Muscle layer of duodenum (tissue), 2 donors: ENCODE data around the gene TNFAIP6.
"Not testable (repeated sequence)": the region's sequence is repeated elsewhere in the genome, so short reads cannot be mapped to it uniquely, and the experiment has no call there.

Experiments used
- H3K27ac ChIP-seq: one replicate; pipeline ENCODE4 v1.7.0; 2013; ENCODE audit warnings: mild to moderate bottlenecking, low read length
- H3K27me3 ChIP-seq: one replicate; pipeline ENCODE4 v1.7.0; 2013; ENCODE audit warnings: low read depth, mild to moderate bottlenecking, control low read depth, low read length
- H3K36me3 ChIP-seq, 2 donors: one replicate each; pipeline ENCODE4 v1.7.0; 2013; ENCODE audit warnings: low read length in 2 of 2, control low read depth in 1 of 2, mild to moderate bottlenecking in 1 of 2; ENCODE audit not compliant: insufficient read depth in 2 of 2, control insufficient read depth in 1 of 2
- H3K4me1 ChIP-seq, 2 donors: one replicate each; pipeline ENCODE4 v1.7.0; 2013; ENCODE audit warnings: low read length in 2 of 2, mild to moderate bottlenecking in 2 of 2, control low read depth in 1 of 2, moderate library complexity in 1 of 2; ENCODE audit not compliant: insufficient read depth in 2 of 2, control insufficient read depth in 1 of 2
- H3K4me3 ChIP-seq, 2 donors: one replicate each; pipeline ENCODE4 v1.7.0; 2013; ENCODE audit warnings: low read length in 2 of 2, low read depth in 1 of 2, mild to moderate bottlenecking in 1 of 2
- H3K9me3 ChIP-seq, 2 donors: one replicate each; pipeline ENCODE4 v1.7.0; 2013; ENCODE audit warnings: low read length in 2 of 2, control low read depth in 1 of 2, mild to moderate bottlenecking in 1 of 2; ENCODE audit not compliant: control insufficient read depth in 1 of 2
- donor health status: healthy.

TNFAIP6 gene

DNA sequence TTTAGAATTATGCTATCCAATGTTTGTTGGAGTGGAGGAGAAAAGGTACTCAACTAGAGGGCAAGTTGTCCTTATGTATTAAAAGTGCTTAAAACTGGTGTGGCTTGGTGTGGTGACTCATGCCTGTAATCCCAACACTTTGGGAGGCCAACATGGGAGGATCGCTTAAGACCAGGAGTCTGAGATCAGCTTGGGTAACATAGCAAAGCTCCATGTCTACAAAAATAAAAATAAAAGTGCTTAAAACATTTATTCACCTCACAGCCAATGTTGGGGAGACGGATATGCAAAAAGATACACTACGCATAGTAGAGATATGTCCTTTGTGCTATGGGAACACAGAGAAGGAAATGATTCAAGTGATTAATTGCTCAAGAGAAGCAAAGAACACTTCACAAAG, 19.3 kb upstream of the TNFAIP6 start:
- Histone ChIP-seq H3K27me3 (no peaks in the 10 kb centered on the region), H3K9me3 (no peaks in the 10 kb centered on the region), H3K4me1 (no peaks in the 10 kb centered on the region), H3K36me3 (no peaks in the 10 kb centered on the region), H3K4me3 (no peak overlapping the region), H3K27ac (no peak overlapping the region)

DNA sequence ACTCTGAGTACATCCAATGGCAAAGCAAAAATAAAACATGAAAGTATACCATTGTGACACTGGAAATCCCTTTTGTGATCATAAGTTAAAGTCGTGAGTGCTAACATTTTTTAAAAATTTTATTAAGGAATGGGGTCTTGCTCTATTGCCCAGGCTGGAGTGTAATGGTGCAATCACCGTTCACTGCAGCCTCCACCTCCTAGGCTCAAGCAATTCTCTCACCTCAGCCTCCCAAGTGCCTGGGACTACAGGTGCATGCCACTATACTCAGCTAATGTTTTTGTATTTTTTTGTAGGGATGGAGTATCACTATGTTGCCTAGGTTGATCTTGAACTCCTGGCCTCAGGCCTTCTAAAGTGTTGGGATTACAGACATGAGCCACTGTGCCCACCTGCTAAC, 14.3 kb upstream of the TNFAIP6 start:
- Histone ChIP-seq H3K27me3 (no peaks in the 10 kb centered on the region), H3K27ac (no peak overlapping the region), H3K36me3 (no peaks in the 10 kb centered on the region), H3K4me1 (no peaks in the 10 kb centered on the region), H3K9me3 (peaks cover 0 to 8% of the 10 kb centered on the region in 2 donors), H3K4me3 (no peak overlapping the region)

GRCh38 chr2:151344191-151344590, 13.2 kb upstream of the TNFAIP6 start:
- not testable (repeated sequence) for H3K27ac ChIP-seq, H3K9me3 ChIP-seq, H3K4me1 ChIP-seq, H3K4me3 ChIP-seq, H3K27me3 ChIP-seq, H3K36me3 ChIP-seq

DNA sequence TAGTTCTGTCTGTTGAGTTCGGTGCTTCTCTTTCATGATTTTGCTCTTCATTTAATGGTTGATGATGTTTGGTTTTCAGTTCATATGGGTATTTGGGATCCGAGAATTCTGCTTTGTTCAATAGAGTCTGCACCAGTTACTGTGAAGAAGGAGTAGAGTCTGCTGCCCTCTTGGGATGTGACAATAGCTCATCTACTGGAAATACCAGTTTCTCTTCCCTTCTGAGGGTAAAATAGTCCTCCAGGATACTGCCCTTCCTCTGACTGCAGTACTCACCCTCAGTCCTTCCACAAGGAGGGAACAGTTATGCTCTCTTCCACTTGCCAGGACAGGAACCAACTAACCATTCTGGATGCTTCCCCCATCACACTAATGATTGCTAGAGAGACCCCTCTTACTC, 12.5 kb upstream of the TNFAIP6 start:
- Histone ChIP-seq H3K27ac (no peak overlapping the region), H3K9me3 (peaks cover 0 to 8% of the 10 kb centered on the region in 2 donors), H3K36me3 (no peaks in the 10 kb centered on the region), H3K27me3 (no peaks in the 10 kb centered on the region), H3K4me1 (no peaks in the 10 kb centered on the region), H3K4me3 (no peak overlapping the region)

DNA sequence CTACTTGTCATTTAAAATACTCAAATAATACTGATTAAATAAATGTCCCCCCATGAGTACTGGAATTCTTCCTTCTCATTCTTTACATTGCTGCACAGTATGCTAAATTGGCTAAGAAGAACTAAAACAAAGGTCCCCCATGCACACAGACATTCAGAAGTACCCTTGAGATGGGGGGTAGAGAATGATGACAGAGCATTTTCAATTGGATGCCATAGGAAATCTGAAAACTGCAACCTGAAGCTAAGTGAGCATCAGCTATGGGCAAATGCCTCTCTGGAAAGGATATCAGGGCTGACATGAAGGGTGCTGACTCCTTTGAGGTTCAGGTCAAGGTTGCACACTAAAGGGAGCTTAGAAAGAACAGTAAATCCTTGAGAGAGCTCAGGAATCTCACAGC, 10.1 kb upstream of the TNFAIP6 start:
- no peaks in the 10 kb centered on the region for H3K36me3 ChIP-seq
- peaks cover 0 to 8% of the 10 kb centered on the region in 2 donors for H3K9me3 ChIP-seq
- no peaks in the 10 kb centered on the region for H3K4me1 ChIP-seq
- no peak overlapping the region for H3K4me3 ChIP-seq
- H3K27me3 ChIP-seq: no peaks in the 10 kb centered on the region
- no peak overlapping the region for H3K27ac ChIP-seq

GRCh38 chr2:151347906-151348305, 9.5 kb upstream of the TNFAIP6 start:
- Histone ChIP-seq H3K27ac (no peak overlapping the region), H3K4me1 (no peaks in the 10 kb centered on the region), H3K27me3 (no peaks in the 10 kb centered on the region), H3K9me3 (peaks cover 0 to 8% of the 10 kb centered on the region in 2 donors), H3K36me3 (no peaks in the 10 kb centered on the region), H3K4me3 (no peak overlapping the region)

DNA sequence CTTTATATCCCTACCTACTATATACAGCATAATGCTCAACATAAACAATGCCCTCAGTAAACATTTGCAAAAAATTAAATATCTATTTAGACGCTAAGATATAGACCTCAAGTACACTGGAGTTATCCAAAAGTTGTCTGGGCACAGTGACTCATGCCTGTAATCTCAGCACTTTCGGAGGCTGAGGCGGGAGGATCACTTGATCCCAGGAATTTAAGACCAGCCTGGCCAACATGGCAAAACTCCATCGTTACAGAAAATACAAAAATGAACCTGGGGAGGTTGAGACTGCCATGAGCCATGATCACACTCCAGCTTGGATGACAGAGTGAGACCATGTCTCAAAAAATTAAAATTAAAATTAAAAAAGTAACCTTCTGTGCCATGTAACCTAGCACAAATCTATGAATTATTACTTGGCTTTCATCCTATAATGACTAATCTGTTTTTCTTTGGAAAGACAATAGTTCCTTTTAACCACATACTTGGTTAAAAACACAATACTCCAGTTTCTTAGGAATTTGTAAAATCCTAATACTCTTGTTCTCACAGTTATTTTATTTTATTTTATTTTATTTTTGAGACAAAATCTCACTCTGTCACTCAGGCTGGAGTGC, 6.7 kb upstream of the TNFAIP6 start:
- Histone ChIP-seq H3K9me3 (no peaks in the 10 kb centered on the region), H3K27me3 (no peaks in the 10 kb centered on the region), H3K27ac (no peak overlapping the region), H3K4me3 (no peak overlapping the region), H3K36me3 (no peaks in the 10 kb centered on the region), H3K4me1 (no peaks in the 10 kb centered on the region)

DNA sequence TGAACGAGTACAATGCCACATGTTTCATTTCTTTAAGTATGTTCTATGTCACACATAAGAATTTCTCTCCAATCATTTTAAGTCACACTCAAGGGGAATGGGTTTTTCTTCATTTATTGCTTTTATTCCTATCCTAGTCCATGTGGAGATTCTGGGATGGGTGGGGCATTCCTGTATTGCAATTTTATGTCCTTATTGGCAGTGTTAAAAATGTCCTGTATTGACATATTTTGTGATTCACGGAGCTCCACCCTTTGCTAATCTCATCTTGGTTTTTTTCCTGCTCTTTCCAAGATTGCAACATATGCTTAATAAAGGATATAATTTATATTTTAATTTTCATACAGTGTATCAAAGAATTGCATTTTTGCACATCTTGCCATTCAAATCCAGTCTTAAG, 3.4 kb upstream of the TNFAIP6 start:
- Histone ChIP-seq H3K27me3 (no peaks in the 10 kb centered on the region), H3K4me3 (no peak overlapping the region), H3K9me3 (no peaks in the 10 kb centered on the region), H3K36me3 (no peaks in the 10 kb centered on the region), H3K4me1 (no peaks in the 10 kb centered on the region), H3K27ac (no peak overlapping the region)

DNA sequence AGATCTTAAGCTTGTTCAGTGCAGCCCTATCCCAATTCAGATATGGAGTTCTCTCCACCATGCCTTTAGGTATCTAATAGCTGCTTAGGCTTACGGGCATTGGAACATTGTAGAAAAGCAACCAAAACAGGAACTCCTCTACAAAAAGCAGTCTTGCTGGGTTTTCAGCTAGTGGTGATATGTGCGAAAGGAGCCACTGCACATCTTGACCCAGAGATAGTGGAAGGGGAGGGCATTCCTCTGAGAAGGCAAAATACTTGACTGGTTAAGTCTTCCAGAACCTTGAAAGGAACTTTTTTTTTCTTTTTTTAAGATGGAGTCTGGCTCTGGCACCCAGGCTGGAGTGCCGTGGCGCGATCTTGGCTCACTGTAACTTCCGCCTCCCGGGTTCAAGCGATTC, 2.6 kb upstream of the TNFAIP6 start:
- Histone ChIP-seq H3K36me3 (no peaks in the 10 kb centered on the region), H3K27me3 (no peaks in the 10 kb centered on the region), H3K9me3 (no peaks in the 10 kb centered on the region), H3K4me3 (no peak overlapping the region), H3K27ac (no peak overlapping the region), H3K4me1 (no peaks in the 10 kb centered on the region)

DNA sequence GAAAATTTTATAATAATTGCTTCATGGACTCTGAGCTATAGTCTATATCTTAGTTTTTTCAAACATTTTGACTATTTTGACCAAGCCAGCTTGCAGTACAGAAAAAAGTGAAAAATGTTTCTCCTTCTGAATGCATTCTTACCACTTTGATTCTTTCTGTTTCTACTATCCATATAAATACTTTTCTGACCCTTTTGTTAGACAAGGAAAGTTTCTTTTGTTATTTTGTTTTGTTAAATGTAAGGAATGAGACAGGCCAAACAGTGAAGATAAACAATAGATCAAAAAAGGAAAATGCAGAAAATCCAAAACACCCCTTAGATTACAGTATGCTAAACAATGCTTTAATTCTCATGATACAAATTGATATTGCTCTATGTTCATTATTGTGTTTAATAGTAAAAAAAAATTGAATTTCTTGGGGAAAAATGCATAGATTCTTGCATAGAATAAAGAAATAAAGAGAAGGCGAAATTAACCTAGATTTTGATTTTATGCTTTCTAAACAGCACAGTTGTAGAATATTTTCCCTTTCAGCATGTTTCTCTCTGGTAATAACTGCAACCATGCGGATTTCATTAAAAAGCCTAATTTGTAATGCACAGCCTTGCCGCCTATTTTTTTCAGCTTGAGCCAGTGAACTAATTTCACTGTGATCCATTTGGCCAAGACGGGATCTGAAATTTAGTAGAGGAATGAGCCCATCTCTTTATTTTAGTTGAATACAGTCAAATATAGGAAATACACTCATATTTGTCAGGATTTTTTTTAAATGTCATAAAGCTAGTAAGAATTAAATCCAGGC, 976 bp downstream of the TNFAIP6 start:
- H3K36me3 ChIP-seq: no peaks in the 10 kb centered on the region
- peak overlapping the region; percentile 43 for H3K27ac ChIP-seq
- peak overlapping the region; percentile 40 to 50 for H3K4me3 ChIP-seq
- H3K4me1 ChIP-seq: no peaks in the 10 kb centered on the region
- H3K9me3 ChIP-seq: no peaks in the 10 kb centered on the region
- H3K27me3 ChIP-seq: no peaks in the 10 kb centered on the region

- no peaks in the 10 kb centered on the region for H3K27me3 ChIP-seq
- H3K27ac ChIP-seq: no peak overlapping the region
- no peaks in the 10 kb centered on the region for H3K4me1 ChIP-seq
- H3K9me3 ChIP-seq: no peaks in the 10 kb centered on the region
- no peaks in the 10 kb centered on the region for H3K36me3 ChIP-seq
- no peak overlapping the region for H3K4me3 ChIP-seq
Observed at GRCh38 chr2:151359768-151360461, 2.5 kb downstream of the TNFAIP6 start.
